H1 (cell line): ENCODE data around the gene UROD. TPM values are rescaled to one million over a fixed set of nuclear protein-coding genes. Genes with fewer than 3 reads are reported as not detected.

Source experiments
- CTCF ChIA-PET: fragments of 300-600 bp; sonication (Branson Sonifier 250); formaldehyde crosslinking; loops from one replicate; lab custom pipeline; 2021; ENCODE audit not compliant: partially characterized antibody; lab: Charles Lee
- POLR2A ChIA-PET: fragments of 300-600 bp; sonication (Branson Sonifier 250); formaldehyde crosslinking; loops from one replicate; lab custom pipeline; 2021; ENCODE audit warnings: inconsistent platforms; ENCODE audit not compliant: partially characterized antibody; lab: Charles Lee
- DNase-seq, 2 experiments: peaks; one replicate each; pipeline versions ENCODE4 v3.0.0 to v3.0.0-alpha.2; 2010 to 2022; ENCODE audit warnings: low spot score in 2 of 2, low read depth in 1 of 2, mixed read lengths in 1 of 2
- FAIRE-seq: peaks from 2 replicates; lab custom pipeline; 2011; peaks lifted over from hg19 to GRCh38; lab: Jason Lieb, UNC
- H2AFZ ChIP-seq: 2 replicates; pipeline ENCODE4 v1.8.1; 2012; ENCODE audit warnings: low read length, inconsistent platforms
- H2AK5ac ChIP-seq: 2 replicates; pipeline ENCODE4 v1.6.1; 2013; ENCODE audit warnings: low read depth, low read length
- H2BK120ac ChIP-seq: replicated peaks from 2 replicates; pipeline ENCODE3; 2013; ENCODE audit warnings: low read depth, low read length, inconsistent platforms
- H2BK12ac ChIP-seq: 2 replicates; pipeline ENCODE4 v1.6.1; 2013; ENCODE audit warnings: low read depth, low read length
- H2BK15ac ChIP-seq: 2 replicates; pipeline ENCODE4 v1.6.1; 2013; ENCODE audit warnings: low read length
- H2BK20ac ChIP-seq: 2 replicates; pipeline ENCODE4 v1.6.1; 2013; ENCODE audit warnings: low read length
- H2BK5ac ChIP-seq: 2 replicates; pipeline ENCODE4 v1.6.1; 2013; ENCODE audit warnings: low read depth, low read length
- H3K14ac ChIP-seq: 2 replicates; pipeline ENCODE4 v1.6.1; 2013; ENCODE audit warnings: inconsistent platforms; ENCODE audit not compliant: insufficient read length
- H3K18ac ChIP-seq: 2 replicates; pipeline ENCODE4 v1.6.1; 2013; ENCODE audit warnings: low read length; ENCODE audit errors: extremely low read depth
- H3K23ac ChIP-seq: 2 replicates; pipeline ENCODE4 v1.6.1; 2013; ENCODE audit warnings: inconsistent platforms; ENCODE audit not compliant: insufficient read length
- H3K23me2 ChIP-seq: 2 replicates; pipeline ENCODE4 v1.6.1; 2013; ENCODE audit warnings: low read depth, low read length
- H3K27ac ChIP-seq: 2 replicates; pipeline ENCODE4 v1.6.1; 2011; ENCODE audit warnings: low read depth, low read length, inconsistent platforms
- H3K27me3 ChIP-seq, 4 experiments: replicated peaks in 1 of 4; 1 replicate in 1 of 4; 2 replicates in 3 of 4; pipeline versions ENCODE4 v1.6.1 to v1.8.1; 2011 to 2013; ENCODE audit warnings: low read length in 3 of 4, mild to moderate bottlenecking in 3 of 4, inconsistent platforms in 2 of 4, mixed read lengths in 2 of 4, moderate library complexity in 1 of 4; ENCODE audit not compliant: control insufficient read depth in 3 of 4, insufficient read depth in 3 of 4; ENCODE audit errors: extremely low read depth in 1 of 4
- H3K36me3 ChIP-seq, 4 experiments: 2 replicates each; pipeline versions ENCODE4 v1.6.1 to v1.8.1; 2011 to 2013; ENCODE audit warnings: mild to moderate bottlenecking in 4 of 4, low read length in 3 of 4, moderate library complexity in 2 of 4, control low read depth in 1 of 4, inconsistent platforms in 1 of 4; ENCODE audit not compliant: insufficient read depth in 4 of 4, control insufficient read depth in 2 of 4
- H3K4ac ChIP-seq: replicated peaks from 2 replicates; pipeline ENCODE3; 2013; ENCODE audit warnings: low read length, low read depth, mixed read lengths, inconsistent platforms; ENCODE audit not compliant: insufficient read length
- H3K4me1 ChIP-seq, 4 experiments: replicated peaks in 1 of 4; 1 replicate in 1 of 4; 2 replicates in 3 of 4; pipeline versions ENCODE4 v1.6.1 to v1.8.1; 2011 to 2013; ENCODE audit warnings: low read length in 3 of 4, inconsistent platforms in 2 of 4, mixed read lengths in 1 of 4; ENCODE audit not compliant: insufficient read depth in 4 of 4, control insufficient read depth in 3 of 4
- H3K4me2 ChIP-seq, 2 experiments: 2 replicates each; pipeline versions ENCODE4 v1.6.1 to v1.8.1; 2011 to 2013; ENCODE audit warnings: low read depth in 2 of 2, low read length in 2 of 2, control low read depth in 1 of 2, inconsistent platforms in 1 of 2, mild to moderate bottlenecking in 1 of 2; ENCODE audit not compliant: insufficient read depth in 1 of 2
- H3K4me3 ChIP-seq, 4 experiments: fragments of 200-600, 300-600 bp in 1 of 4; sonication (generic), shearing (Covaris generic), sonication (Bioruptor Twin) in 1 of 4; 2 replicates each; pipeline versions ENCODE4 v1.5.1 to v1.8.1; 2011 to 2016; ENCODE audit warnings: low read length in 4 of 4, low read depth in 3 of 4, control low read depth in 2 of 4, inconsistent platforms in 2 of 4, mild to moderate bottlenecking in 2 of 4, mixed read lengths in 1 of 4, moderate library complexity in 1 of 4; ENCODE audit not compliant: insufficient read depth in 2 of 4; ENCODE audit errors: extremely low read depth in 1 of 4
- H3K56ac ChIP-seq: replicated peaks from 2 replicates; pipeline ENCODE3; 2013; ENCODE audit warnings: low read depth, mild to moderate bottlenecking, mixed read lengths, low read length, inconsistent platforms; ENCODE audit not compliant: insufficient read length
- H3K79me1 ChIP-seq: 2 replicates; pipeline ENCODE4 v1.6.1; 2013; ENCODE audit warnings: low read depth, low read length, control low read depth
- H3K79me2 ChIP-seq, 2 experiments: 2 replicates each; pipeline versions ENCODE4 v1.6.1 to v1.8.1; 2012 to 2013; ENCODE audit warnings: low read length in 2 of 2, mild to moderate bottlenecking in 2 of 2, inconsistent platforms in 1 of 2; ENCODE audit not compliant: insufficient read depth in 2 of 2, control insufficient read depth in 1 of 2
- H3K9ac ChIP-seq, 4 experiments: replicated peaks in 1 of 4; 1 replicate in 1 of 4; 2 replicates in 3 of 4; pipeline versions ENCODE4 v1.6.1 to v1.8.1; 2011 to 2013; ENCODE audit warnings: low read depth in 3 of 4, low read length in 3 of 4, control low read depth in 2 of 4, mild to moderate bottlenecking in 2 of 4, moderate library complexity in 2 of 4, inconsistent platforms in 1 of 4; ENCODE audit errors: extremely low read depth in 1 of 4
- H3K9me3 ChIP-seq, 2 experiments: 2 replicates each; pipeline versions ENCODE4 v1.6.1 to v1.8.1; 2012 to 2013; ENCODE audit warnings: mild to moderate bottlenecking in 2 of 2, moderate library complexity in 2 of 2, control low read depth in 1 of 2, inconsistent platforms in 1 of 2, low read depth in 1 of 2, low read length in 1 of 2, mixed read lengths in 1 of 2; ENCODE audit not compliant: insufficient read depth in 2 of 2
- H4K20me1 ChIP-seq, 2 experiments: replicated peaks in 1 of 2; 2 replicates each; pipeline versions ENCODE3 to v1.8.1; 2011 to 2013; ENCODE audit warnings: inconsistent platforms in 2 of 2, low read length in 2 of 2, mild to moderate bottlenecking in 1 of 2; ENCODE audit not compliant: insufficient read depth in 2 of 2, control insufficient read depth in 1 of 2
- H4K5ac ChIP-seq: 2 replicates; pipeline ENCODE4 v1.6.1; 2013; ENCODE audit warnings: low read length, low read depth, mixed read lengths, inconsistent platforms; ENCODE audit not compliant: insufficient read length
- H4K8ac ChIP-seq: 2 replicates; pipeline ENCODE4 v1.8.0; 2013; ENCODE audit warnings: mild to moderate bottlenecking, moderate library complexity, low read length, inconsistent platforms; ENCODE audit not compliant: insufficient read depth; ENCODE audit errors: extremely low read depth
- H4K91ac ChIP-seq: replicated peaks from 2 replicates; pipeline ENCODE3; 2013; ENCODE audit warnings: low read length, mixed read lengths, inconsistent platforms; ENCODE audit not compliant: insufficient read length
- CBX5 ChIP-seq: fragments of 300-800, 300-1000 bp; sonication (generic); IDR thresholded peaks from 2 replicates; pipeline ENCODE4 v1.7.1; 2016; ENCODE audit warnings: antibody characterized with exemption, low read length, low read depth
- GTF2F1 ChIP-seq: IDR thresholded peaks from 2 replicates; pipeline ENCODE4 v1.6.1; 2012; ENCODE audit warnings: low read depth, low read length, improper control_type of control experiment, borderline replicate concordance
- MAFK ChIP-seq: IDR thresholded peaks from 2 replicates; pipeline ENCODE4 v1.6.1; 2012; ENCODE audit warnings: low read depth, mild to moderate bottlenecking, improper control_type of control experiment, low read length
- NANOG ChIP-seq: IDR thresholded peaks from 2 replicates; pipeline ENCODE4 v1.6.1; 2011; ENCODE audit warnings: low read length, low read depth, mild to moderate bottlenecking, inconsistent platforms; ENCODE audit not compliant: insufficient read depth, poor library complexity, severe bottlenecking
- POLR2AphosphoS5 ChIP-seq: IDR thresholded peaks from 2 replicates; pipeline ENCODE4 v1.6.1; 2011; ENCODE audit warnings: low read depth, low read length
- TEAD4 ChIP-seq: IDR thresholded peaks from 2 replicates; pipeline ENCODE4 v1.6.1; 2012; ENCODE audit warnings: low read depth, low read length, inconsistent platforms, mixed read lengths
- YY1 ChIP-seq: IDR thresholded peaks from 2 replicates; pipeline ENCODE4 v1.6.1; 2011; ENCODE audit warnings: low read depth, mild to moderate bottlenecking, low read length
- WGBS, 2 experiments: shearing (Covaris generic) in 1 of 2; methylation state at CpG; one replicate each; pipeline versions ENCODE4 v1.1.6 to v1.1.7; 2013 to 2015; ENCODE audit warnings: low lambda C conversion rate in 2 of 2, mixed read lengths in 2 of 2, inconsistent platforms in 1 of 2, low coverage in 1 of 2, missing lambda C conversion rate in 1 of 2; ENCODE audit not compliant: insufficient replicate concordance in 2 of 2, insufficient coverage in 1 of 2, insufficient read length in 1 of 2; ENCODE audit errors: extremely low coverage in 1 of 2, missing lambda C conversion rate in 1 of 2; 5-methylcytosine and 5-hydroxymethylcytosine counted together
- long read RNA-seq, 2 experiments: library from RNA in 1 of 2; library from capped mRNA in 1 of 2; stranded (forward); transcript quantifications; one replicate each; pipeline ENCODE4 v2.0.0, GENCODE V29; 2021; ENCODE audit warnings: inconsistent platforms in 1 of 2
- polyA minus RNA-seq, 3 experiments: library from RNA; depleted of rRNA, polyadenylated mRNA; stranded (reverse); fragments of >200 nt; gene quantifications; 1 replicate in 2 of 3; 2 replicates in 1 of 3; pipeline ENCODE4 v1.2.3, GENCODE V29; 2011
- polyA plus RNA-seq, 7 experiments: library from polyadenylated mRNA; depleted of rRNA in 3 of 7; stranded (reverse) in 5 of 7; unstranded in 2 of 7; fragments of >200 nt in 5 of 7; fragments of 200-250 nt in 2 of 7; gene quantifications; 1 replicate in 5 of 7; 2 replicates in 1 of 7; 4 replicates in 1 of 7; pipeline versions ENCODE4 v1.2.1 to v1.2.3, GENCODE V29; 2011 to 2013; ENCODE audit warnings: missing spikeins in 2 of 7, mixed read lengths in 2 of 7
- total RNA-seq: library from RNA; stranded (reverse); fragmentation: NEBNext Ultra II Directional; extraction: Animal tissue kit (Norgen Biotek cat#: 25700); gene quantifications from 2 replicates; pipeline ENCODE4 v1.2.1, GENCODE V29; 2021
- TF ChIP-seq, protein P1 (sequence below): IDR thresholded peaks from 2 replicates; pipeline ENCODE4 v1.6.1; 2012; ENCODE audit warnings: inconsistent platforms

The UROD gene
- total RNA-seq = 86.6 TPM in 2 replicates
- 210 and 220 TPM in 2 replicates for polyA plus RNA-seq (2011; rRNA removed)
- polyA plus RNA-seq (2011; cell fraction: cytosol; rRNA removed) = 197 TPM
- 231 TPM for polyA plus RNA-seq (2011; cell fraction: nucleus; rRNA removed)
- polyA plus RNA-seq (2012, experiment 1 of 2) = 81.1 to 107 TPM (median 105 TPM) in 4 replicates
- polyA plus RNA-seq (2012, experiment 2 of 2) = 151 TPM
- polyA plus RNA-seq (2013, experiment 1 of 2) = 73.5 TPM
- 69.4 TPM for polyA plus RNA-seq (2013, experiment 2 of 2)
- 111 and 119 TPM in 2 replicates for polyA minus RNA-seq (2011; rRNA and poly(A)+ RNA removed)
- polyA minus RNA-seq (2011; cell fraction: cytosol; rRNA and poly(A)+ RNA removed) = 44.8 TPM
- 58.1 TPM for polyA minus RNA-seq (2011; cell fraction: nucleus; rRNA and poly(A)+ RNA removed)
- long read RNA-seq, experiment 1, transcript UROD-201 (10 exons, 1,300 nt) = major isoform, 22 of 79 reads
- long read RNA-seq, experiment 1, partial matches to known transcripts = 34 of 79 reads
- long read RNA-seq, experiment 1, other reads (novel, unspliced or antisense) = 21 of 79 reads
- long read RNA-seq, experiment 2, transcript UROD-201 (10 exons, 1,300 nt) = major isoform, 97 of 151 reads
- long read RNA-seq, experiment 2, partial matches to known transcripts = 11 of 151 reads
- long read RNA-seq, experiment 2, other reads (novel, unspliced or antisense) = 42 of 151 reads

DNA sequence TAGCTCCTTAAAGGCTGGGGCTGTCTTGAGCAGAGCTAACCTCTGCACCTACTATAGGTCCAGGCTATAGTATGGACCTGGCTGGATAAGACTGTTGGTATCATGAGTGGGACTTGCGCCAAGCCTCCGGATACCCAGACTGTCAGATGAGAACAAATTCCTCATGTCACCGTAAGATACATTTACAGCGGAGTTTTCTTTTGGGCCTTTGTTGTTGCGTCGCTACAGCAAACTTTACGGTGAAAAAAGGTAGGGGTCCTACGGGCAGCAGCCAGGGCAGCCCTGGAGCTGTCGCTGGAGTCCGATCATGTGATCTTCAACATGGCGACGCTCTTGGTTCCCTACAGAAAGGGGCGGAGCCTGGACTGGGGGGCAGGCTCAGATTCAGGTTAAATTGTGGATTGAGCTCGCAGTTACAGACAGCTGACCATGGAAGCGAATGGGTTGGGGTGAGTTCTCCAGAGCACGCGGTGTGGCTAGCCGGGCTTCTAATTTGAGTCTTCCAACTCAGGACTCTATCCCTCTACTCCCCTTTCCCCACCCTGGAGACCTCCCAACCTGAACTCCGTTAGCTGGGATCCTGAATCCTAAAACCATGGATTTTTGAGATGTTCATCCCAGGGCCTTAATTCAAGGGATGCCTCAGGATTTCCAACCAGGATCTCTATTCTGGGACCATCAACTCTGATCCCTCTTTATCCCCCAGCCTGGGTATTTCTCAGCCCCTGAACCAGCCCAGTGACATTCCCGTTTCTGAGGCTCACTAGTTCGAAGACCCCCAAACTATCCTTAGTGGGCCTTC lies at the start of gene UROD:
Gene UROD (plus strand): TSS at position 418 of the 802 bp plus-strand sequence. CDS start 12 bp downstream, at position 430.
- Histone ChIP-seq H2BK5ac (peak within 1 kb of the TSS; percentile 61; the same call in 1 of the 2 replicates), H3K27ac (peak within 1 kb of the TSS; percentile 16; the same call in 1 of the 2 replicates), H3K14ac (no peak within 1 kb of the TSS), H2BK15ac (peak within 1 kb of the TSS; percentile 95), H3K23ac (no peak within 1 kb of the TSS), H3K23me2 (peaks cover 10% of the 10 kb centered on the region), H3K79me1 (no peaks in the 10 kb centered on the region), H4K8ac (peak within 1 kb of the TSS; percentile 75), H3K79me2 (no peaks in the 10 kb centered on the region; a peak in 1 of 4 replicates), H3K9me3 (no peaks in the 10 kb centered on the region), H3K36me3 (peaks cover 2 to 15% (median 4%) of the 10 kb centered on the region in 4 experiments; a peak in 5 of 8 replicates), H2BK120ac (peak within 1 kb of the TSS; percentile 82), H4K5ac (peak within 1 kb of the TSS; percentile 28), H4K91ac (peak within 1 kb of the TSS; percentile 58), H4K20me1 (peaks cover 0 to 7% of the 10 kb centered on the region in 2 experiments), H3K4me1 (peaks cover 5 to 10% (median 6%) of the 10 kb centered on the region in 4 experiments; a peak in 6 of 7 replicates), H2BK12ac (peak within 1 kb of the TSS; percentile 92), H3K56ac (no peak within 1 kb of the TSS), H3K9ac (peak within 1 kb of the TSS; percentile 0 to 51 (median 45); a peak in 6 of 7 replicates), H2AK5ac (no peak within 1 kb of the TSS), H3K4me2 (peak within 1 kb of the TSS; percentile 83 to 97), H2AFZ (peak within 1 kb of the TSS; percentile 100), H3K18ac (peak within 1 kb of the TSS; percentile 34), H2BK20ac (no peak within 1 kb of the TSS), H3K4me3 (peak within 1 kb of the TSS; percentile 64 to 89 (median 79)), H3K4ac (no peak within 1 kb of the TSS), H3K27me3 (no peaks in the 10 kb centered on the region)
- FAIRE-seq (peak; percentile 94), DNase-seq (peak; percentile 91 to 94)
- WGBS, 2 experiments = 8% methylated on average over 21 of the region's 21 CpGs; no CpG with 5 or more reads in 1 of the 2 experiments
- ChIA-PET CTCF (interaction anchor here (0.6 to 15.4 kb wide), 16 partner anchors 21 to 480 kb away, joined by 3 to 424 read pairs (median 6); partner anchors contain the start of genes PTCH2 and TESK2), POLR2A (interaction anchor here (0.5 to 3.8 kb wide), 27 partner anchors 9 to 510 kb away, joined by 3 to 31 read pairs (median 4); partner anchors contain the start of genes EIF2B3, HPDL, MUTYH and PTCH2)
- TF ChIP-seq MAFK = peak; percentile 94
- TF ChIP-seq, protein P1, sequence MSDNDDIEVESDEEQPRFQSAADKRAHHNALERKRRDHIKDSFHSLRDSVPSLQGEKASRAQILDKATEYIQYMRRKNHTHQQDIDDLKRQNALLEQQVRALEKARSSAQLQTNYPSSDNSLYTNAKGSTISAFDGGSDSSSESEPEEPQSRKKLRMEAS = peak; percentile 81
- peak; percentile 99 for TF ChIP-seq YY1
- peak; percentile 79 for TF ChIP-seq POLR2AphosphoS5
- no peak for TF ChIP-seq NANOG
- TF ChIP-seq GTF2F1 = no peak
- TF ChIP-seq TEAD4 = no peak
- TF ChIP-seq CBX5 = no peak
